ENCODE measurements around the gene UMPS.
"Not testable (repeated sequence)": the region's sequence is repeated elsewhere in the genome, so short reads cannot be mapped to it uniquely, and the experiment has no call there.

The UMPS gene

DNA sequence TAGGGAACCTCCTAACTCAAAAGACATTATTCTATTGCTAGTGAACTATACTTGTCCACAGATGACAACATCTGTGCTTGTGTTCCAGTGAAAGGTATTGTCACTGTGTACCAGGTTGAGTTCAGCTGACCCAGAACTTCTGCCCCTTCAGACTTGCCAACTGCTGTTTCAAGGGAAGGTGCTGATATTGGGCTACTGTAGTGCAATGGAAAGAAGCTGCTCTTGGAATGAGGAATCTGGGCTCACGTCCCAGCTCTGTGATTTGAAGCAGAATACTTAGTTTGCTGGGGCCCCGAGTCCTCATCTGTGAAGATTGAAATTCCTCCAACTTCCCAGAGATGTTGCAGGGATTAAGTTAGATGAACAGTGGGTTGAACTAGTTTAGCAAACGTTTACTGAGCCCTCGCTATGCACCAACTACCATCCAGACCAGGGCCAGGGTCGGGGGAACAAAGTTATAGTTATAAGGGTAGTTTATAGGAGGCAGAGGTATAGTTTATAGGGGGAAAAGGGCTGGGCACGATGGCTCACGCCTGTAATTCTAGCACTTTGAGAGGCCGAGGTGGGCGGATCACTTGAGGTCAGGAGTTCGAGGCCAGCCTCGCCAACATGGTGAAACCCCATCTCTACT, 15.9 kb upstream of the UMPS start:
- Histone ChIP-seq H3K27me3 (ENCODE audit: insufficient read depth, low read length) (no peaks in the 10 kb centered on the region), H3K4me1 (ENCODE audit: insufficient read depth, low read length) (no peaks in the 10 kb centered on the region), H3K9ac (ENCODE audit: low read depth, low read length) (no peak overlapping the region), H3K4me3 (ENCODE audit: low read length) (no peak overlapping the region), H3K9me3 (ENCODE audit: insufficient read depth, low read depth, low read length) (no peaks in the 10 kb centered on the region), H3K36me3 (ENCODE audit: insufficient read depth, low read depth, low read length) (no peaks in the 10 kb centered on the region), H3K27ac (ENCODE audit: low read length) (no peak overlapping the region)

DNA sequence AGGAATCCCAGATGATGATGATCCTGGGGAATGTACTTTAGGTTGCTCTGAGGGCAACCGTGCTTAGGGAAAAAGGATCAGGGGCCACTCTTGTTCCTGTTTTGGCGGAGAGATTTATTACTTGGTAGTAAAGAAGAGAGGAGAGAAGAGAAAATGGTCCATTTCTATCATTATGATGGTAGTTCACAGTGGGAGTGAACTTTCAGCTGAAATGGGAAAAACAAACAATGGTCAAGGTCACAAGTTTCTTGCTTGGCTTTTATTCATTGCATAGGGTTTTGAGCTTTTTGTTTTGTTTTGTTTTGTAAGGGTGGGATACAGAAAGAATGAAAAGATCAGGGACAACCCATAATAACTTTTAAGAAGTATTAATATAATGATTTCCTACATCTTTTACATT, 7.7 kb upstream of the UMPS start:
- no peaks in the 10 kb centered on the region for H3K36me3 ChIP-seq (ENCODE audit: insufficient read depth, low read depth, low read length)
- H3K4me1 ChIP-seq (ENCODE audit: insufficient read depth, low read length), result no peaks in the 10 kb centered on the region
- H3K27ac ChIP-seq (ENCODE audit: low read length), result no peak overlapping the region
- no peaks in the 10 kb centered on the region for H3K9me3 ChIP-seq (ENCODE audit: insufficient read depth, low read depth, low read length)
- no peak overlapping the region for H3K9ac ChIP-seq (ENCODE audit: low read depth, low read length)
- H3K4me3 ChIP-seq (ENCODE audit: low read length), result no peak overlapping the region
- peaks cover 38% of the 10 kb centered on the region; the same call in 1 of the 2 replicates for H3K27me3 ChIP-seq (ENCODE audit: insufficient read depth, low read length)

DNA sequence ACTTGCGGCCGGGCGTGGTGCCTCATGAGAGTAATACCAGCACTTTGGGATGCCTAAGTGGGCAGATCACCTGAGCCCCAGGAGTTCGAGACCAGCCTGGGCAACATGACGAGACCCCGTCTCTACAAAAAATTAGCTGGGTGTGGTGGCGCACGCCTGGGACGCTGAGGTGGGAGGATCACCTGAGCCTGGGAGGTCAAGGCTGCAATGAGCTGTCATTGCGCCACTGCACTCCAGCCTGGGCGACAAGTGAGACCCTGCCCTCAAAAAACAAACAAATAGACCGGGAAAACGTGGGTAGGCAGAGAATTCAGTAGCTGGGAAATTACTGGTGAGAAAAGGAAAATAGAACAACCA, 667 bp downstream of the UMPS start:
- H3K27ac ChIP-seq (ENCODE audit: low read length), result peak overlapping the region; percentile 19
- H3K9ac ChIP-seq (ENCODE audit: low read depth, low read length), result peak overlapping the region; percentile 93
- H3K27me3 ChIP-seq (ENCODE audit: insufficient read depth, low read length), result peaks cover 33% of the 10 kb centered on the region; the same call in 1 of the 2 replicates
- H3K9me3 ChIP-seq (ENCODE audit: insufficient read depth, low read depth, low read length), result no peaks in the 10 kb centered on the region
- peaks cover 22% of the 10 kb centered on the region for H3K36me3 ChIP-seq (ENCODE audit: insufficient read depth, low read depth, low read length)
- peak overlapping the region; percentile 89 for H3K4me3 ChIP-seq (ENCODE audit: low read length)
- no peaks in the 10 kb centered on the region for H3K4me1 ChIP-seq (ENCODE audit: insufficient read depth, low read length)

DNA sequence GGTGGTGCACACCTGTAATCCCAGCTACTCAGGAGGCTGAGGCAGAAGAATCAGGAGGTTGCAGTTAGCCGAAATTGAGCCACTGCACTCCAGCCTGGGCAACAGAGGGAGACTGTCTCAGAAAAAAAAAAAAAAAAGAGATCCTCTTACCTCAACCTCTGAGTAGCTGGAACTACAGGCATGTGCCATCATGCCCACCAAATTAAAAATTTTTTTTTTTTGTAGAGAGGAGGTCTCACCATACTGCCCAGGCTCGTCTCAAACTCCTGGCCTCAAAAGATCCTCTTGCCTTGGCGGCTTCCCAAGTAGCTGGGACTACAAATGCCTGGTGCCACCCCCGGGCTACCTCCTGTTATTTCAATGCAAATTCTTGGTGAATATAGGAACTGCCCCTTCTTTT, 1.5 kb downstream of the UMPS start:
- H3K9me3 ChIP-seq (ENCODE audit: insufficient read depth, low read depth, low read length), result no peaks in the 10 kb centered on the region
- H3K27ac ChIP-seq (ENCODE audit: low read length), result no peak overlapping the region
- peak overlapping the region; percentile 89; the same call in 1 of the 2 replicates for H3K4me3 ChIP-seq (ENCODE audit: low read length)
- no peak overlapping the region; the same call in 1 of the 2 replicates for H3K9ac ChIP-seq (ENCODE audit: low read depth, low read length)
- H3K36me3 ChIP-seq (ENCODE audit: insufficient read depth, low read depth, low read length), result peaks cover 30% of the 10 kb centered on the region
- peaks cover 28% of the 10 kb centered on the region; the same call in 1 of the 2 replicates for H3K27me3 ChIP-seq (ENCODE audit: insufficient read depth, low read length)
- no peaks in the 10 kb centered on the region for H3K4me1 ChIP-seq (ENCODE audit: insufficient read depth, low read length)

DNA sequence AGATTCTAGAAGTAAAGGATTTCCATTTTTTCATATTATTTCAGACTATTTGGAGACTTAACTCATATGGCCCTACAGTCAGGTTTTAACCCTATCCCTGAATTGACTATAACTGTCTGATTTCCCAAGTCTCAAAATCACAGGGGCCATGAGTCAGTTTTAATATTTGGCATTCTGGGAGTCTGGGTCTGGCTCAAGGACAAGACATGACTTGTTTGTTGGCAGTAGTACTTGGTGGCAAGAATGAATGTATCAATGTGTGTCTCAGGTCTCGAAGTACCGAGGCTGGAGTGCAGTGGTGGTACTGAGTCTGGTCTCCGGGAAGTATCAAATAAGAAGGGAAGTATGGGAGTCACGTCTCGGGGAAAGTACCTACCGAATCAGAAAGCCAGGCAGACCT, 10.8 kb downstream of the UMPS start:
- Histone ChIP-seq H3K4me3 (ENCODE audit: low read length) (no peak overlapping the region), H3K36me3 (ENCODE audit: insufficient read depth, low read depth, low read length) (peaks cover 91% of the 10 kb centered on the region), H3K4me1 (ENCODE audit: insufficient read depth, low read length) (no peaks in the 10 kb centered on the region), H3K9me3 (ENCODE audit: insufficient read depth, low read depth, low read length) (no peaks in the 10 kb centered on the region), H3K27me3 (ENCODE audit: insufficient read depth, low read length) (no peaks in the 10 kb centered on the region), H3K9ac (ENCODE audit: low read depth, low read length) (no peak overlapping the region), H3K27ac (ENCODE audit: low read length) (no peak overlapping the region)

DNA sequence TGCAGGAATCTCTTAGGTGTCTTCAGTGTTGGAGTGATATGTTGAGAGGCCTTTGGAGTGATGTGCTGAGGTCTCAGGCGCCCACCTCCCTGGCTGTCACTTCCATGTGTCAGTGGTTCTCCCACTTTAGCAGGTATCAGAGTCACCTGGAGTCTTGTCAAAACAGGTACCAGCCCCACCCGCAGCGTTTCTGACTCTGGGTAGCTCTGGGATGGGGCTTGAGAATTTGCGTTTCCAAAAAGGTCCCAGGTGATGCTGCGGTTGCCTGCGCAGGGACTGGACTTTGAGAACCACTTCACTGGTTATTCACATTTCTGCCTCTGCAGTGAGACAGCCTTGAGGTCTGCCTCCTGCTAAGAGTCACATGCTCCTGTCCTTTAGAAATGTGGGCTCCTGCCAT, 15.5 kb downstream of the UMPS start:
- no peaks in the 10 kb centered on the region for H3K4me1 ChIP-seq (ENCODE audit: insufficient read depth, low read length)
- no peaks in the 10 kb centered on the region for H3K9me3 ChIP-seq (ENCODE audit: insufficient read depth, low read depth, low read length)
- no peak overlapping the region for H3K27ac ChIP-seq (ENCODE audit: low read length)
- H3K36me3 ChIP-seq (ENCODE audit: insufficient read depth, low read depth, low read length), result peaks cover 63% of the 10 kb centered on the region
- no peaks in the 10 kb centered on the region for H3K27me3 ChIP-seq (ENCODE audit: insufficient read depth, low read length)
- no peak overlapping the region for H3K4me3 ChIP-seq (ENCODE audit: low read length)
- H3K9ac ChIP-seq (ENCODE audit: low read depth, low read length), result no peak overlapping the region

DNA sequence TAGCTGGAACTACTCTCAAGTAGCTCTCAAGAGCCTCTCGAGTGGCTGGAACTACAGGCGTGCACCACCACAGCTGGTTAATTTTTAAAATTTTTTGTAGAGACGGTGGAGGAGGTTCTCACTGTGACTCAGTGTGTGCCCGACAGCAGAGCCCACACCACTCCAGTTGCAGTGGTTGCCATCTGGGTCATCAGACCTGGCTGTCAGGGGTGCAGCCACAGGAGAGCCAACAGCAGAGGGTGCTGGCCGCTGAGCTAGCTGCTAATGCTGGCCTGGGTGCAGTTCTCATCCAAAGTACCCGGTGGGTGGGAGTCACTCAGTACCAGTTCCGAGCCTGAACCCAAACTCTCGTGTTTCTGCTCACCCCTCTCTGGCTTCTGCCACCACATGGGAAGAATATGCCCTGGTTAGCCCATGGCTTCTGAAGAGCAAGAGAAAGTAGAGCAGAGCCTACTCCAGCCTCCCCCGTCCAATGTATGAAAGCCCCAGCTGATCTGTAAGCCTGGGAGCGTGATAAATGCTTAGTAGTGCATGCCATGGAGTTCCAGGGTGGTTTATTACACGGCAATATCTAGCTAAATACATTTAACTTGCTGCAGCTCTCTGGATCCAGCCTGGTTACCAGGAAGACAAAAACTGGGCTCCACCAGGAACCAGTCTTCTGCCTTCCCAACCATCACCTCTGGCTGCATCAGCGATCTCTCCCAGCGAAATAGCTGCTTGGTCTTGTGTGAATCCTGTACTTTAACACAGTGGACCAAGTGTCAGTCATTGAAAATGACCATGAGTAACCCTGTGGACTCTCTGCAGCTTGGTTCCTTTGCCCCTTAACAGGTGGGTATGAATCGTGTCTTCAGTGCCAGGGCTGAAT, 17.1 kb downstream of the UMPS start:
- H3K9ac ChIP-seq (ENCODE audit: low read depth, low read length), result no peak overlapping the region
- H3K4me3 ChIP-seq (ENCODE audit: low read length), result no peak overlapping the region
- peaks cover 3% of the 10 kb centered on the region; the same call in 1 of the 2 replicates for H3K4me1 ChIP-seq (ENCODE audit: insufficient read depth, low read length)
- H3K27ac ChIP-seq (ENCODE audit: low read length), result no peak overlapping the region
- H3K36me3 ChIP-seq (ENCODE audit: insufficient read depth, low read depth, low read length), result peaks cover 47% of the 10 kb centered on the region
- H3K9me3 ChIP-seq (ENCODE audit: insufficient read depth, low read depth, low read length), result no peaks in the 10 kb centered on the region
- no peaks in the 10 kb centered on the region for H3K27me3 ChIP-seq (ENCODE audit: insufficient read depth, low read length)

DNA sequence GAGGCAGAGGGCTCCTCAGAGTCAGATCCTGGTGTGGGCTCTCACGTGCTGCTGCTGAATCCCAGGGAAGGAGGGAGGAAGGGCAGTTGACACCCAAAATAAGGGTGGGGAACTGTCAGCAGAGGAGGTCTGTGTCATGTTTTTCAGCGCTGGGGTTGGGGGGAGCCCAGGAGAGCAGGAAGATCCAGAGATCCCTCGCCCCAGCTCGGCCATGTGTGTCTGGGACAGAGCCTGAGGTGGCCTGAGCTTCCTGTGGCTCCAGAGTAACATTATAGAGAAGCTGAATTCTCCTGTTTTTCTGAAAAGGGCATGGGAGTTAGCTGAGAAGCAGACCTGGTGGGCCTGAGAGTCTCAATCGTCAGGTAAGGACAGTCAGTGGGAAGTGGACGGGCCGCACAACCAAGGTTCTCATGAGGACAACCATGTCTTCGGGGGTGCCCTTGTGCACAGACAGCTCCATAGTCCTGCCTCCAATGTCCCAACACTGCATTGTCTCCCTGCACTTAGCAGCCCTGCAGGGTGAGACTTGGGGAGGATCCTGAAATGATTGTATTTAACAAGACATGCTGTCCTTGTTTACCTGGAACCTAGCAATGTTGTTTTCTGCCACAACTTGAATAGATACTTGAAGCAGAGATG, 18.4 kb downstream of the UMPS start:
- Histone ChIP-seq H3K36me3 (ENCODE audit: insufficient read depth, low read depth, low read length) (peaks cover 39% of the 10 kb centered on the region), H3K4me1 (ENCODE audit: insufficient read depth, low read length) (peaks cover 3% of the 10 kb centered on the region; the same call in 1 of the 2 replicates), H3K9me3 (ENCODE audit: insufficient read depth, low read depth, low read length) (no peaks in the 10 kb centered on the region), H3K4me3 (ENCODE audit: low read length) (no peak overlapping the region), H3K27me3 (ENCODE audit: insufficient read depth, low read length) (no peaks in the 10 kb centered on the region), H3K27ac (ENCODE audit: low read length) (no peak overlapping the region), H3K9ac (ENCODE audit: low read depth, low read length) (no peak overlapping the region)

DNA sequence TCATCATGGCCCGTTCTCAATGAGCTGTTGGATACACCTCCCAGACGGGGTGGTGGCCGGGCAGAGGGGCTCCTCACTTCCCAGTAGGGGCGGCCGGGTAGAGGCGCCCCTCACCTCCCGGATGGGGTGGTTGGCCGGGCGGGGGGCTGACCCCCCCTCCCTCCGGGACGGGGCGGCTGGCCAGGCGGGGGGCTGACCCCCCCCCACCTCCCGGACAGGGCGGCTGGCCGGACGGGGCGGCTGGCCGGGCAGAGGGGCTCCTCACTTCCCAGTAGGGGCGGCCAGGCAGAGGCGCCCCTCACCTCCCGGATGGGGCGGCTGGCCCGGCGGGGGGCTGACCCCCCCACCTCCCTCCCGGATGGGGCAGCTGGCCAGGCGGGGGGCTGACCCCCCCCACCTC, 19.6 kb downstream of the UMPS start:
- not testable (repeated sequence) for H3K27ac ChIP-seq (ENCODE audit: low read length); H3K4me1 ChIP-seq (ENCODE audit: insufficient read depth, low read length); H3K27me3 ChIP-seq (ENCODE audit: insufficient read depth, low read length); H3K4me3 ChIP-seq (ENCODE audit: low read length); H3K9me3 ChIP-seq (ENCODE audit: insufficient read depth, low read depth, low read length); H3K9ac ChIP-seq (ENCODE audit: low read depth, low read length)
- peaks cover 28% of the 10 kb centered on the region for H3K36me3 ChIP-seq (ENCODE audit: insufficient read depth, low read depth, low read length)

DNA sequence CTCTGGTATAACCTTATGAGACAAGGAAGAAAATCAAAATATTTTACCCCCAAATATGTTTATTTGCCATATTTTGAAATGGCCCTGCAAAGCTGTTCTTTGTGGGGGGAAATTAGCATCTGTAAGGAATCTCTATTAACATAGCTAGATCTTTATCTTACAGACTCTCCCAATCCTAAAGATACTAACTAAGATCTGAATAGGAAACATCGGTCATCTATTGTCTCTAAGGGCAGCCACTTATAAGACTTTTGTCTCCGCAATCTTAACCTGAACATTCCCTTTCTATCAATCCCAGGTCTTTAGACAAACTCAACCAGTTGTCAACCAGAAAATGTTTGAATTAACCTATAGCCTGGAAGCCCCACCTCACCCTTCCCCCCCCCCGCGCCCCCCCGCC, 21.2 kb downstream of the UMPS start:
- no peak overlapping the region for H3K27ac ChIP-seq (ENCODE audit: low read length)
- no peaks in the 10 kb centered on the region for H3K9me3 ChIP-seq (ENCODE audit: insufficient read depth, low read depth, low read length)
- H3K4me1 ChIP-seq (ENCODE audit: insufficient read depth, low read length), result peaks cover 3% of the 10 kb centered on the region; the same call in 1 of the 2 replicates
- H3K27me3 ChIP-seq (ENCODE audit: insufficient read depth, low read length), result no peaks in the 10 kb centered on the region
- H3K36me3 ChIP-seq (ENCODE audit: insufficient read depth, low read depth, low read length), result peaks cover 11% of the 10 kb centered on the region; the same call in 1 of the 2 replicates
- no peak overlapping the region for H3K4me3 ChIP-seq (ENCODE audit: low read length)
- no peak overlapping the region for H3K9ac ChIP-seq (ENCODE audit: low read depth, low read length)

DNA sequence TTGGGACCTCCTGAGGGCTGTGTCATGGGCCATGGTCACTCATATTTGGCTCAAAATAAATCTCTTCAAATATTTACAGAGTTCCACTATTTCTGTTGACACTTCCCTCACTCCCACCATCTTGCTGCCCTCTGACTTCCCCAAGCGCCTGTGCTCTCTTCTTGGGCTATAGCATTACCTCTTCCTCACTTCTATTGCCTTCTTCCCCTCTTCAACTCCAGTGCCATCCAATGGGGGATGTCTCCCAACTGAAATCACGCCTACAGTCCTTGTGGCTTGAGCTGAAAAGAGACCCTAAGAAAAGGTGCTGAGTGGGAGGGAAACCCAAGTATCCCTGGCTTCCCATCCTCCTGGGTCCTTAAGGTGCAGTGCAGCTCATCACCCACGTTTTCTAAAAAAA, 21.8 kb downstream of the UMPS start:
- H3K4me3 ChIP-seq (ENCODE audit: low read length), result no peak overlapping the region
- H3K27me3 ChIP-seq (ENCODE audit: insufficient read depth, low read length), result no peaks in the 10 kb centered on the region
- no peaks in the 10 kb centered on the region for H3K9me3 ChIP-seq (ENCODE audit: insufficient read depth, low read depth, low read length)
- H3K27ac ChIP-seq (ENCODE audit: low read length), result no peak overlapping the region
- H3K9ac ChIP-seq (ENCODE audit: low read depth, low read length), result no peak overlapping the region
- peaks cover 6% of the 10 kb centered on the region; the same call in 1 of the 2 replicates for H3K36me3 ChIP-seq (ENCODE audit: insufficient read depth, low read depth, low read length)
- peaks cover 3% of the 10 kb centered on the region; the same call in 1 of the 2 replicates for H3K4me1 ChIP-seq (ENCODE audit: insufficient read depth, low read length)

Data from iPS-20b (cell line).